Stimulated activated CD4-positive, alpha-beta T cell treated with anti-CD3 and anti-CD28 coated beads, Interleukin-15, amount 100 ng/mL, for 24 hours (primary cell): ENCODE measurements around the gene NHEJ1.
A peak's percentile ranks its signal among the peaks of the same experiment; 100 is the strongest.

Experiments used
- DNase-seq: peaks from one replicate; pipeline ENCODE4 v3.0.0-alpha.2; 2020

The NHEJ1 gene

DNA sequence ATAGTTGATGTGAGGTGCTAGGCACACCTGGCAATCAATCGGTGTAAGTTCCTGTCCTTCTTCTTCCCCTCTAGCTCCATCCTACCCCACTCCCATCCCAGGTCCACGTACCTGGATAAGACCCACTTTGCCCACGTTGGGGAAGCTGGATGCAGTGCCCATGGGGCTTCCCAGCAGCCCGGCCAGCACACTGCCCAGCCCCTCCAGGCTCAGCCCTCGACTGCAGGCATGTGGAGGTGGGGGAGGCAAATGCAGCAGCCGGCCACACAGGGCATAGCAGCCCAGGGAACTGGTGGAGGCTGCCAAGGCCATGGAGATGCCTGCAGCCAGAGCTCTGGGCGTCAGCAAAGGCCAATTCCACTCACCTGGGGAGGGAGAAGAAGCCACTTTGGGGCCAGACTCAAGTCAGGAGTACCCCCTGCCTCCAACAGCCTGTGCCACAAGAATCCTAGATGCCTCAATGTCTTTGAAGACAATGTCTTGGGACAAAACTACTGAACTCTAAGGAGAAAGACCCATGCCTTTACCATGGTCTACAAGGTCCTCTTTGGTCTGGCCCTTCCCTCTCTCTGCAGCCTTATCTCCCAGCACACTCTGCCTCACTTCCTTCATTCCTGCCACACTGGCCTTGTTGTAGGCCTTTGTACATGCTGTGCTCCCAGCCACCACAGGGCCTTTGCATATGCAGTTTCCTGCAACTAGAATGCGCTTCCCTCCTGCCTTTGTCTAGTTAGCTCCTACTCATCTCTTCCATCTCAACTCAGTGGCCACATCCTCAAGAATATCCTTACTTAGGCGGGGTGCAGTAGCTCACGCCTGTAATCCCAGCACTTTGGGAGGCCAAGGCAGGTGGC lies 4.7 kb upstream of the NHEJ1 start:
- DNase-seq: no peak

DNA sequence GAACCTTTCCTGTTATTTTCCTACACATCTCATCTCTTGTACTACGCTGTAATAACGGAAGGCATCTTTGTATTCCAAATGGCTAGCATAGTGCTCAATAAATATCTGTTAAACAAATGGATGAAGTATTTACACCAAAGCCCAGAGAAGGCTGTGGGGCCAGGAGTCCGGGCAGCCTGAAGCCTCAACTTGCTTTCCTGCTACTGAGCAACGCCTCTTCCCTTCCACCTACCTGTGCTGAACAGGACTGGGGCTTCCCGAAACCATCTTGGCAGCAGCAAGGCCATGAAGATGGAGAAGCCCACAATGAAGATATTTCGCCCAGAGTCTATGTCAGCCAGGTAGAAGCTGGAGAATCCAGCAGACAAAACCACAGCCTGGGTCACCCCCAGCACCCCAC lies 2.5 kb upstream of the NHEJ1 start:
- DNase-seq: no peak

DNA sequence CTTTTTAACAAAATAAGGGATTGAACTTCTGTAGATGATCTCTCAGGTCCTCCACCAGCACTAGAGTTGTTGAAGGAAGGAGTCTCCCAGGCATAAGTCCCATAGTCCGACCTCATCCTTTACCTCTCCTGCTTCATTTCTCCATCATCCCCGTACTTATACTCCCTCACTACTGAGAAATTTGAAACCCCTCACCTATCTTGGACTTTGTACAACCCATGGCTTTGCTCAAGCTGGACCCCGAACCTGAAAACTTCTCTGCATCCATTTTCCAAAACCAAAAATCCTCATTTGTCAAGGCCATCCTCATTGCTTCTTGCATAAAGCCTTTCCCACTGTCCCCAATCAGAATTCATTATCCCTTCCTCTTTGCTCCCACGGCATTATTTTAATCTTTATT lies 482 bp upstream of the NHEJ1 start:
- DNase-seq: no peak

DNA sequence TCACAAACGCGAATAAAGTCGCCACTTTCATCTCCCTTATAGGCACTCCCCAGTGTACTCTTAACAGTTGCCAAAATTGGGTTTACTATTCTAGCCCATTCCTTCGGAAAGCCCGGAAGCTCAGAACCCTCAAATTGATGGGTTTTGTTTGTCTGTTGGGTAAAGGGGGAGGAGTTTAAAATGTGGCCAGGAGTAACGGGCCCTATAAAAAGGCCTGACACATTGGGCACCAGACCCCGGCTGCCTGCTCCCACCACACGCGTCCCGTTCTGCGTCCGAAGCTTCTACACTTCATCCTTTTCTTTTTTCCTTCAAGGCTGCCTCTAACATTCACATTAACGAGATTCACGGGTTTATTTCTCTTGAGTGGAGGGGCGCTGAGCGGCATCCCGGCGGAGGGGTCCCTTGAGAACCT lies 837 bp downstream of the NHEJ1 start:
- no peak for DNase-seq

DNA sequence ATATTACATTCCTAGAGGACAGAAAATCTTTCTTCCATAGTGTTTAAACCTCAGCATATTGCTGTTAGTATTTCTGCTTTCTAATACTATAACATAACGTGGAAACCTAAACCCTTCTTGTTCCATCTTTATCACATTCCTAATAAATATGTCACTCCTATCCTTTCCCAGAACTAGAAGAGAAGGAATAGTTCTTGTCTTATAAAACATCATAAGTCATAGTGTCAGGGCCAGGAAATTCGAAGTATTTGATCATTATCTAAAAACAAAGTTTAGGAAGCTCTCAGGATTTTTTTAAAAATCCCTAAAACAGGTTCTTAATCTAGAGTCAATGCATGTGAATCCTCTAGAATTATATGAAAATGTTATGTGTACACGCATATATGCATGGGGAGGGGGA lies 2.0 kb downstream of the NHEJ1 start:
- no peak for DNase-seq

DNA sequence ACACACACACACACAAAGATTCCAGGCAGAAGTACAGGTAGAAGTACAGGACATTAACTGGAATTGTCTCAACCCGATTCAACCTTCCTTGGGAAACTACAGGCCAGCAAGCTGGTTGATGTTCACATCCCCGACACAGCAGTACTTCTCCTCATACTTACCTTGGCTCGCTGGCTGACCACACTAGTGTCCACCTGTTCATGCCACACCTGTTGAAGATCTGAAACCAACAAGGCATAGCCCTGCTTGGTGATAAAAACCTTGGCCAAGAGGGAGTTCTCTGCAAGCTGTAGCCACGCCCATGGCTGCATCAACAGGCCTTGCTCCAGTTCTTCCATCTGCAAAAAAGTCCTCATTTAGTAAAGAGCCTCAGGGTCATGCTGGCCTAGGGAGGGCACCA lies 2.6 kb downstream of the NHEJ1 start:
- DNase-seq: no peak

DNA sequence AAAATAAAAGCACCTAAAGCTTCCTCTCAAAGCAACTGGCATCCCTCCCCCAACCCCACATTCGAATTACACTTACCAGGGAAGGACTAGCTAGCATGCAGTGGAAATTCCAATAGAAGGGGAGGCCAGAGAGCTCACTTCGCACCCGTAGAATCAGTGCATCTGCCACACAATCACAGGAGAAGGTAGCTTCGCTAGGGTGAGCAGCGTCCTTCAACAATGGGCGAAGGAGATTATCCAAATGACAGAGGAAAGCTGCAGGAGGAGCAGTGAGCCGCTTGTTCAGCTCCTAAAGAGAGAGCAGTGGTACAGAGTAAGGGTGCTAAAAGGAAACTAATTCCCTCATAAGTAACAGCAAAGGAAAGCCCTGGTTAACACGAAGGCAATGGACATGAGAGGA lies 3.2 kb downstream of the NHEJ1 start:
- DNase-seq: no peak

DNA sequence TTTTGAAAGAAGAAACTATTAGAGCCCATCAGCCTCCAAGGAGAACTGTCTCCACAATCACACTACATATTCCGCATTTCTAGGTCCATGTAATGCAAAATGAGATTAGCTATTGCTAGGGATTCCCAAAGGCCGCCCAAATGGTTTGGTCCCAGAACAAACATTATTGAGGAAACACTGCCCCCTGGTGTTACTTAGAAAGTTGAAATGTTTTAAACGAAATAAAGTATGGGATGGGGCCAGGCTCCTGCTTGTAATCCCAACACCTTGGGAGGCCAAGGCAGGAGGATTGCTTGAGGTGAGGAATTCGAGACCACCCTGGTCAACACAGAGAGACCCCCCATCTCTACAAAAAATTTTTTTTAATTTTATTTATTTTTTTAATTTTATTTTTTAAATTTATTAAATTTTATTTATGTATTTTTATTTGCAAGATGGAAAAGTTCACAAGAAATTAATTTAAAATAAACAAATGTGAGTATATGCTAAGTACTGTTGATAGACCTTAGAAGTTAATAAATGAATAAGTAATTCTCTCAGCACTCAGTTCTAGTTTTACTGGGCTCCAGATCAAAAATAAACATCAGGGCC lies 5.5 kb downstream of the NHEJ1 start:
- DNase-seq: peak; percentile 38

DNA sequence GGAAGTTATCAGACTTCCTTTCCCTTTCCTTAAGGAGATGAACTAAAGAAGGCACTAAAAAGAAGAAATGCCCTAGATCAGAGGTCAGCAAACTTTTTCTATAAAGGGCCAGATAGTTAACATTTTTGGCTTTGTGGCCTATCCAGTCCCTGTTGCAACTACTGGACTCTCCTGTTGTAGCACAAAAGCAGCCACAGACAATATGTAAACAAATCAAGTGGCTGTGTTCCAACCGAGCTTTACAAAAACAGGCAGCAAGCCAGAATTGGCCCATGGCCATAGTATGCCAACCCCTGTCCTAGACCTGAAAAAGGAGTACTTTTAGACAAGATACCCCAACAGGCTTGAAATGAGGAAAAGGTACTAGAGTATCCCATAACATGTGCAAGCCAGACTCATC lies 10.9 kb downstream of the NHEJ1 start:
- DNase-seq: no peak

DNA sequence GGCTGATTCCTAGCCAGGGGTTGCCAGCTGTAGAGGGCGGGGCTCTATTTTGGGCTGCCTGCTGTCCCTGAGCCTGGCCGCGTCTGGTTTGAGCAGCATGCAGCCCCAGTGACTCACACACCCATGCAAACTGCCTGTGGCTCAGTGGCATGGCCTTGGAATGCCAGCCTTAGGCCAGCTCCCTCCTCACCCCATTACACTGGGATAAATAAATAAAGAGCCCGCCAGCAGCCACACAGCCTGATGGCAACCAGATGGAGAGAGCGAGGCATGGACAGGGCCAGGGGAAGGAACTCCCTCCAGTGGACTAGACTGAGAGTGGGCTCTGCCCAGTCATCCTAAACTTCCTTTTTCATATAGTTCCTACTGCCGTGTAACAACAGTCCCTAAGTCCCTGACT lies 18.3 kb downstream of the NHEJ1 start:
- no peak for DNase-seq

DNA sequence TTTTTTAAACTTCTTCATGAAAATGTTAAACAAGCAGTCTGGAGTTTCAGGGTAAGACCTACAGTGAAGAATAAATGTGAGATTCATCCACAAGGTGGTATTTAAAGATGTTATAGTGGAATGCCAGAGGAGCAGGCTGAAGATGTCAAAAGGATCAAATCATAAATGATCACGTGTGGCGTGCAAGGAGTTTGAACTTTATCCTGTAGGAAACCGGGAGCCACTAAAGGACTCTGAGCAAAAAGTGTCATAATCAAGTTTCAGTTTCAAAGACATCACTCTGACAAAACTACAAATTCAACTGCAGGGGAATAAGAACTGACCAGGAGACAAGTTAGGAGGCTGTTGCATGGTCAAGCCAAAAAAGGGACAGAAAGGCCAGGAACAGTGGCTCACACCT lies 19.9 kb downstream of the NHEJ1 start:
- DNase-seq: no peak

DNA sequence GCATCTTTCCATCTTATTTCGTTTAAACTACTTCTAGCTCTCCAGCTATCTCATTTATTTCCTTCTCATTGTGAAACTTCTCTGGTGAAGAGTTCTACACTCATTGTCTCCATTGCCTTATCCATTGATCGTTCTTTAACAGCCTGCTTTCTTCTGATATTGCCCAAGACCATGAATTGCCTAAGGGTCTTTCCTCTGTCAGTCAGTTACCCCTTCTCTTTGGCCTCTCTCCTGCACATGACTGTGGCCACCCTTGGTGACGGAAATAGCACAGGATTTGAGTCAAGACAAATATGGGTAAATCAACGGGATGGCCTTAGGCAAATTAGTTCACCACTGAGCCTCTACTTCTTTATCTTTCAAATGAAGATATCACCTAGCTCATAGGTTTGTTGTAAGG lies 26.6 kb downstream of the NHEJ1 start:
- DNase-seq: no peak

DNA sequence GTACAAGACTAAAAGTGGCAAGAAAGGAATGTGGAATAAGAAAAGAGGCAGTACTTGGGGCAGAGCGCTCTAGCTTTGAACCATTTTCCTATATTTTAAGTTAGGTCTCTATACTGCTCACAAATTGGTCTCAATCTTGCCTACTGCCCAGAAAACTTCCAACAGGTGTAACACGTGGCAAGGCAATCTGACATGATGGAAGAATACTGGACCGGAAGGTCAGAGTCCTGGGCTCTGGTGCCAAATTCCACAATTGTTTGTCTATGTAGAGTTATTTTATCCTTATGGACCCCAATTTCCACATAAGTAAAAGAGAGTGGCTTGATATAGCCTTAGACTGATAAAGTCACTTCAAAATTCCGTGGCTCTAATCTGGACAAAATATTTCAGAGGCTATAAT lies 28.9 kb downstream of the NHEJ1 start:
- no peak for DNase-seq

DNA sequence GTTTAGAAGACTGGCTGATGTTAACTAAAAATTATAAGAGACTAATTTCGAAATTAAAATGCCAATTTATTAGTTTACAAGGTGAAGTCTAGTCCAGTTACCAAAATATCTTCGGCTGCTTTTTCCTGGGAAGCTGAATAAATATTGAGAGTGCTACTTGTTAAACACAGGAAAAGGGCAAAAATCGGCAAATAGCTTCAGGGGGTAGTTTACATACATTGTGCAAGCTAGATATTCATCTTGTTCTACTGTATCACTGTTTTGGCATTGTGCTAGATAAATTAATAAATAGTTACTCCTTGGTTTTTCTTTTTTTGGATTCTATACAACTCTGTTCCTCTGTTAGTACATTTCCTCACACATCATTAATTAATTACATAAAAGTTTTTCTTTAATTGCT lies 29.3 kb downstream of the NHEJ1 start:
- no peak for DNase-seq

DNA sequence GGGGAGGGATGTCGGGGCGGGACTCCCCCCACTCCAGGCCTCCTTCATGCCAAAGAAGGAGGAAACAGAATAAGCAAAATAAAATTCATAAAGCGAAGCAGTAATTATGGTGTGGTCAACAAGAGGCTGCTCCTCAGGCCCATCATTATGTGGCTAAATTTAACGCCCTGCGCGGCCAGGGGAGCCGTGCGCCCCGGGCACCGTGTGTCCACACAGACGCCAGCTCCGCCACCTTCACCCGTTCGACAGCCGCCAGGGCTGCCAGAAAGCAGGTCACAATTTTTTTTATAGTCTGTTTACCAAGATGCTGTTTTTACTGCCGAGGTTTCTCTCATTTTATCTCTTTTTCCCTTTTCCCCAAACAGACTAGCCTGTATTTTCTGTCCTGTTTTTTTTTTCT lies 31.0 kb downstream of the NHEJ1 start:
- DNase-seq: no peak

DNA sequence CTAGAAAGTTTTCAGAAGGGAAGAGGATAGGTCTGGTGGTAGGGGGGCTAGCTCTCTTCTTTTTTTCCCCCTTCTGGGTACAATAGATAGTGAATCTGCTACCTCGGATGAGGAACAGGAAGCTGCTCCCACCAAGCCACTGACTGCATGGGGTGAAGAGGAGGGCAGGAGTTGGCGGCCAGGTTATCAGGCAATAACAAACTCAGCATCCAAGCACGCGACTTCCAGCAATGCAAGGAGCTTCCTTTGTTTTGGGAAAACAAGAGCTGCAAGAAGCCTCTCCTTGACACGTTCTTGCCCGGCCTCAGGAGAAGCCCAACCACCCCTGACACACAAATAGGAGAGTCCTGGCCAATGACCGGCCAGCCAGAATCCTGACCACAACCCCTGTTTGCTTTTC lies 32.2 kb downstream of the NHEJ1 start:
- no peak for DNase-seq

DNA sequence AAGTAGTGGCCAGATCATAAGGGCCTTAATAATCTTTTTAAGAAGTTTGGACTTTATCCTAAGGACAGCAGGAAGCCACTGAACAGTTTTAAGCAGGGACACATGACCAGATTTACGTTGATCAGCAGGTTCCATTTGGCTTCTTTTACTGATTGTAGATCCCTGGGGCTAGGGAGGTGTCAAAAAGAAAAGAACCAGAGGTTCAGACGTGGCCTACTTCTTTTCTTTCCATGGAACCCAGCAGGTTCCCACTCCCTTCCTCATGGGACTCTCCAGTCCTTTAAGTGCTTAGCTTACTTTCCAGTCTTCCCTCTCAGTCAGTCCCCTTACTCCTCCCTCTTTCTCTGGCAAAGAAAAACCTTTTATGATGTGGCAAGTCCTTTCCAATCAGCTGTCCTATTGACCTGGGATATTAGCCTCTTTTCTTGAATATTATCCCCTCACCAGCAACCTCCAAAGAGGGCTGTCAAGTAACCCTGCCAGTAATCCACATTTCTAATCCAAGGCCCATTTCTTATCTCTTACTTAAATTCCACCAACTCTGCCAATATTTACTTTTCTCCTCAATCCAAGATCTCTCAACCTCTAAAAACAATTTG lies 33.5 kb downstream of the NHEJ1 start:
- no peak for DNase-seq

DNA sequence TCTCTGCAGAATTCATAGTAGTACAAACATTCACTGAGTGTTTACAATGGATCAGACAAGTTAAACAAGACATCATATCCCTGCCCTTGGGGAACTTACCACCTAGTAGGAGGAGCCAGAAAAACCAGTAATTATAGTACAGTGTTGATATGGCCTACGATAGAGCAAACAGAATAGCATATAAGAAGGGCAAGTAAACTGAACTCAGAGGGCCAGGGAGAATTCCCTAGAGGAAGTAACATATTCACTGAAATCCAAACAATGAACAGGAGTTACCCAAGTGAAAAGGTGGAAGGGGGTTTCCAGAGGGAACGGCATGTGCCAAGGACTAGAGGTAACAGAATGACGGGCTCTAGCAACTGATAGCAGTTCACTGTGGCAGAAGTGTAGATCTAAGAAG lies 34.1 kb downstream of the NHEJ1 start:
- DNase-seq: no peak

DNA sequence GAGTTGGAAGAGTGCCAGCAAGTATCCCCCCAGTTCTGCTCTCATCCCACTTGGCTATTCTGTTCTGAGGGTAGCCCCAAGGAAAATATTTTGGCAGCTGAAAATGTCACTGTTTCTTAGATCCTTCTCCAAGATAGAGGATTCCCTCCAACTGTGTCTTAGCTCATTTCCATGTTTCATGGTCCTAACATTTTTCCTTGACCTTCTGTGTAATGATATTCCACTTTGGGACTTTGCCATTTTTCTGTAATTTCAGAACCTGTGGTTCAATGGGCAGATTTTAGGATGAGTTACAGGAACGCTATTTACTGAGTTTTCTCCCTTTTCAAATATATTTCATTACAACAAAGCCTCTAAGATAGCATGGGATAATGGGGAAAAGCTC lies 34.7 kb downstream of the NHEJ1 start:
- DNase-seq: no peak

DNA sequence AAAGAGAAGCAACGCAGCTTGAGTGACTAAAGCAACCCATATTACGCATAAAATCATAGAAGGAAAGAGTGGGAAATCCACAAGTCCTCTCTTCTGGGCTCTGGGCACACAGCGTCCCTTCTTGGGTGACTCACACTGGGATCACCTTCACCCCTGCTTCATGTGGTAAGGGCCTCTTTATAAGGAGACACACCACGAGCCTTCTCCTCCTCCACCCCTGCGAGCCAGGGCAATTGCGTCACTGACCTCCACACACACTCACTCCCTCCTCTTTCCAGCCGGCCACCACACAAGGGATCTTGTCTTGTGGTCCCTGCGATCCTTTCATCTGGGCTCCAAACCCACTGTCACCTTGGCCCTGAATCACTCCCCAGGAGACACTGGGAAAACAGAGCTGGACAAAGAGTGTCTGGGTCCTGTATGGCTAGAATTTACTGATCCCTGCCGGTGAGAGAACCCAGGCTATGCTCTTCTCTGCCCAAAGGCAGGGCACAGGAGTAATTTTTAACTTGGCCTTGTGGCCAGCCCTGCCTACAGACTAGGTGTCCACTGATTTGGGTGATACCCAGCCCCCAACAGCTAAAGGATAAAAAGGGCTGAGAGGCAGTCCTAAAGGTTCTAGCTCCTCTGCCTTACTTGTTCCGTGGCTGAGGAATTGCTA lies 35.3 kb downstream of the NHEJ1 start:
- DNase-seq: peak; percentile 25

DNA sequence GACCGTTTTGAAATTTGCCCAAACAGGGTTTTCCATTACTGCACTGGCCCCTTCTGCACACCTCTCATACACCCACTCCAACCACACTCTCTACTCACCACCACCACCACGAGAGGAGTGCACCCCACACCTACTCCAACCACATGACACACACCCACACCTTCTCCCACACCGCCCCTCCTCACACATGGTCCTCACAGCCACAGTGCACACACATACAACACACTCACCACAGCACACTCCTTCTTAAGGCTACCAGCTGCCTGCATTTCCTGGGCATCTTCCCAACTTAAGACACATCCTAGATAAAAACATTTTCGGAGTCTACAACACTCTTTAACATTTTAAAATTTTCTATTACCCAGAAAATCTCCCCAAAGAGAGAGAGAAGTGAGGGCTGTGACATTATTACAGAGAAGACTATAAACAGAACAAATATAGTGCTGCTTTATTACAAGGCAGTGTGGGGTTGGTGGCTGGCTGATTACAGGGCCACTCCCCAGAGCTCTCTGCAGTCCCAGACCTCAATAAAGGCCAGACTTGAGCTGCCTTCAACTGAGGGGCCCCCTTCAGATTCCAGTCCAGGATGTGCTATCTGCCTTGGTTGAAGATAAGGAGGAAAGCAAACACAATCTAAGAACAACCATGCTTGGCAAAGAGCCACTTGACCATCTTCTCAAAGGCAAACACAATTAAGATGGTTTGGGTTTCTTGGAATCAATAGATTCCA lies 36.1 kb downstream of the NHEJ1 start:
- DNase-seq: peak; percentile 10

DNA sequence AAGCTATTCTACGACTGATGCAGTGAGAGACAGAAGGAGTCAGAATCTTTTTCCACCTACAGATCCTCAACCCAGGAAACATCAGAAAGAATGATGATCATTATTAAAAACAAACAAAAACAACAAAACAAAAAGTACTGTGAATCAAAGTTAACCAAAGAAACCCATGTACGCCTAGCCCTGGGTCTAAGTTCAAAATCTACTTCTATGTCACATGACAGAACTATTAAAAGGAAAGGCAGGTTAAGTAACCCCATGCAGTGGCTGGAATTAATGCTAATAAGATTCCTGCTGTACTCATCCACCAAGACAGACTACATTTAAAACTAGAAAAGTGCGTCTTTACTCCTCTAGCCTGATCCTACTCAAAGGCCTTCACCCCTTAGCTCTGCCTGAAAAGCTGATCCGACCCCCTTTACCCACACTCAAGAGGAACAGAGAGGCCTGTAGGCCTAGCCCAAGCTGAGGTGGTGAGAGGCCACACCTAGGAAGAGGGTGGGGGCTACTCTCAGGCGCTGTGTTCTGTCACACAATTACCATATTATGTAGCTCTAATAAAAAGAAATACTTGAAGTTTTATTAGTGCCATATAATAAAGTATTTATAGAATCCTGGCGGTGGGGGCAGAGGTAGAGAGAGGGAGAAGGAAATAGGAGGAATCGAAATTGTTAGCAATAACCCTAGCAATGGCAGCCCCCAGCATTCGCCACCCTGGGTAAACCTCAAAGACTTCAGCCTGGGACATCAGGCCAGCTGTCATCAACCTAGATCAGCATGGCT lies 37.1 kb downstream of the NHEJ1 start:
- DNase-seq: no peak
